ENCODE data around the gene DCTN5.

DCTN5 gene

GRCh38 chr16:23666571-23667354 lies 25.5 kb downstream of the DCTN5 start:
- no peak for DNase-seq

GRCh38 chr16:23667355-23667659 lies 26.0 kb downstream of the DCTN5 start:
- DNase-seq = no peak

DNA sequence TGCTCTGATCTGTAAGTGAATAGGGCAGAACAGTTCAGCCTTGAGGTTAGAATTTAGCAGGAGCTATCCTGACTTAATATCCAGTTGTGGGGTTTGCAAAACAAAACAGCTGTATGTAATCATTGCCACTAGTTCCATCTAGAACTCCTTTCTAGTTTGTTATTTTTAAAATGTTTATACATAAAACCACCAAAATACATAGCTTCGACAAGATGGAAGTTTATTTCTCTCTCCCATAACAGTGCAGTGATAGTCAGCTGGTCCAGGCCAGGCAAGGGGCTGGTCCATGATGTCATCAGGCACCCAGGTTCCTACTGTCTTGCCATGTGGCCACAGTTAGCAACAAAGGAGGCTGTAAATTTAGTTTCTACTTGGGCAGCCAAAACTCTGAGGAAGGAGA lies 27.0 kb downstream of the DCTN5 start:
- DNase-seq = no peak

DNA sequence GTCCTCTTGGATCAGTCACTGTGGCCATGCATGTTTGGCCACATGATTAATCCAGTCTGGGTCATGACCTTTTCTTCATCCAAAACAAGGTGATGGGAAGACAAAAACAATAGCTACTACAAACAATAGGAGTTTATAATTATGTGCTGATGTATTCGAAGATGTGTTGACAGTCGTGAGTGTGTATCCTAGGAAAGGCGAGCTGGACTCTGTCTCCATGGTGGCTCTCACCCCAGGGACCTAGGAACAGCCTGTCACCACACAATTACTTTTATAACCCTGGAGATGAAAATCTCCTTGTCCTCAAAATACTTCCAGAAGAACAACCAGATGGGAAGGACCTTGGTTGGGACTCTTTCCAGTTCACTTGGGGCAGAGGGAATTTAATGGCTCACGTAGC lies 27.6 kb downstream of the DCTN5 start:
- DNase-seq = no peak

DNA sequence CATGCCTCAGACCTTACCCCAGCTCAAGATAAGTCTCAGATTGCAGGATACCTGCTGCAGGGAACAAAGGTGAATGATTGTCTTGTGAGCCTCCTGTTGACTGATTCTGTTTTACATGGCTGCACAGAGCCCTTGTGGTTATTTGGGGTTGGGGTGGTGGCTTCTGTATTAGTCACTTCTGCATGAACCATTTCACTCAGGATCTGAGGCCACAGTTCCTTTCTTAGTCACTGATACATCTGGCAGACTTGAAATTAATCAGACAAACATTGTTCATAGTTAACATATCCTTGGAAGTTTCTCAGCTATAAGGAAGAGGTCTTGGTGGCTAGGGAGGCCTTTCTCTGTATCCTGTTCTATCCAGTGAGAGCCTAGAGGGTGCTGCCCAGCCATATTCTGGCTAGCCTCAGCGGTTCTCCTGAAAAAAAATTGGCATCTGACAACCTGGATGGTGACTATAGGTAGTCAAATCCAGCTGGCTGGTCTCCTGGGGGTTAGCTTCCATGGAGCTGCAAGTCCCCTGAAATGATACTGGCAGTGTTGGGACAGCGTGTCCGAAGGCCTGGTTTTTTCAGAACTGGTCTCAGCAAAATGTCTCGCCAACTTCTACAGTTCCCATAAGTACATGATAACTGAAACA lies 29.0 kb downstream of the DCTN5 start:
- no peak for DNase-seq

GRCh38 chr16:23673971-23674614 lies 32.8 kb downstream of the DCTN5 start:
- no peak for DNase-seq

DNA sequence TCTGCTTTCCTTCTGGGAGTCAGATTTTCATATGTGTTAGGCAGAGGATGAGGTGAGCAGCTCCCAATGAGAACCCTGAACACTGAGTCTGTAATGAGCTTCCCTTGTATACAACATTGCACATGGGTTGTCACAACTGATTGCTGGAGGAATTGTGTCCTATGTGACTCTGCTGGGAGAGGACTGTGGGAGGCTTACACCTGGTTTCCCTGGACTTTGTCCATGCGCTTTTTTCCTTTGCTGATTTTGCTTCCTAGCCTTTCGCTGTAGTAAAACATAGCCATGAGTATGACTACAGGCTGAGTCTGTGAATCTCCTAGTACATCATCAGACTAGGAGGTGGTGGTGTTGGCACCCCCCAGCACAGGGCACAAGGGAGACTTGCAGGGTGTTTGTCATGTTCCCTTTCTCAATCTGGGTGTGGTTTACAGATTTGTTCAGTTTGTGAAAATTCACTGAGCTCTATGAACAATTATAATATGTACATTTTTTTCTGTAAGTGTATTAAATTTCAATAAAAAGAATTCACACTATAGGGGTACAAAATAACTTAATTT lies 35.7 kb downstream of the DCTN5 start:
- DNase-seq = no peak

DNA sequence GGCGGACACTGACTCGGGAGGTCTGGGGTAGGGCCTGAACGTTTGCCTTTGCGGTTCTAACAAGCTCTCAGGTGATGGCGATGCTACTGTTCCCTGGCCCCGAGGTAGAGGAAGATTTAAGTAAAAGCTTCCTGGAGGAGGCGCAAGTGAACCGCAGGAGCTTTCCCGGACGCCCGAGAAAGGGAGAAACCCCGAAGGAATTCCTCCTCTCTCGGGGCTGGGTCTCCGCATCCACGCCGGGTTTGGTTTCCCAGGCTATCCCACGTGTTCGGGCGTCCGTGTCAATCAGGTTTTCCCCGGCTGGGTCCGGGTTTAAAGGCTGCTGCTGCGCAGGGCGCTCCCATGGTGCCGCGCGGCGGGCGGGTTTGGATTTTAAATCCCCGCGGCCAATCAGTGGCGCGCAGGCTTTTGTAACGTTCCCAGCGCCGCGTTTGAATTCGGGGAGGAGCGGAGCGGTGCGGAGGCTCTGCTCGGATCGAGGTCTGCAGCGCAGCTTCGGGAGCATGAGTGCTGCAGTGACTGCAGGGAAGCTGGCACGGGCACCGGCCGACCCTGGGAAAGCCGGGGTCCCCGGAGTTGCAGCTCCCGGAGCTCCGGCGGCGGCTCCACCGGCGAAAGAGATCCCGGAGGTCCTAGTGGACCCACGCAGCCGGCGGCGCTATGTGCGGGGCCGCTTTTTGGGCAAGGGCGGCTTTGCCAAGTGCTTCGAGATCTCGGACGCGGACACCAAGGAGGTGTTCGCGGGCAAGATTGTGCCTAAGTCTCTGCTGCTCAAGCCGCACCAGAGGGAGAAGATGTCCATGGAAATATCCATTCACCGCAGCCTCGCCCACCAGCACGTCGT lies 37.4 kb downstream of the DCTN5 start, which contains the start of gene PLK1:
PLK1 (plus strand) TSS at position 460 of the 844 bp plus-strand sequence; CDS start at position 504, 44 bp downstream.
- DNase-seq = peak; percentile 83 to 90

- peak in 1 of 2 experiments; percentile 21 for DNase-seq
Observed at GRCh38 chr16:23679274-23679985, 38.2 kb downstream of the DCTN5 start.

- no peak for DNase-seq
Observed at GRCh38 chr16:23679986-23680336, 38.7 kb downstream of the DCTN5 start.

DNA sequence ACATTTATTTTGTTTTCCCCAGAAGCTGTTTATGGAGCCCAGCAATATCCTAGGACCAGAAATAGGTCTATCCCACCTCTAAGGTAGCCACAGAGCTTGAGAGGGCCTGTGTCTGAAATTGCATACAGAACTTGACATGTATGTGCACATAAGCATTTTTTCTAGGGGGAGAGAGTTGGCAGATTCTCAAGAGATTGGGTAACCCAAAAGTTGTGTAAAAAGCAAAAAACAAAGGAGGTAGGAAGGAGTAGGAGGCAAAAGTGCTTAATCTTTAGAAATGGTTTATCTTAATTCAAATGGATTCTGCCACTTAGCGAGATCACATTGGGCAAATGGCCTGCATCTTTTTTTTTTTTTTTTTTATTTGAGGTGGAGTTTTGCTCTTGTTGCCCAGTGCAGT lies 40.9 kb downstream of the DCTN5 start:
- DNase-seq = no peak

GRCh38 chr16:23683487-23683886 lies 42.2 kb downstream of the DCTN5 start:
- DNase-seq = no peak

DNA sequence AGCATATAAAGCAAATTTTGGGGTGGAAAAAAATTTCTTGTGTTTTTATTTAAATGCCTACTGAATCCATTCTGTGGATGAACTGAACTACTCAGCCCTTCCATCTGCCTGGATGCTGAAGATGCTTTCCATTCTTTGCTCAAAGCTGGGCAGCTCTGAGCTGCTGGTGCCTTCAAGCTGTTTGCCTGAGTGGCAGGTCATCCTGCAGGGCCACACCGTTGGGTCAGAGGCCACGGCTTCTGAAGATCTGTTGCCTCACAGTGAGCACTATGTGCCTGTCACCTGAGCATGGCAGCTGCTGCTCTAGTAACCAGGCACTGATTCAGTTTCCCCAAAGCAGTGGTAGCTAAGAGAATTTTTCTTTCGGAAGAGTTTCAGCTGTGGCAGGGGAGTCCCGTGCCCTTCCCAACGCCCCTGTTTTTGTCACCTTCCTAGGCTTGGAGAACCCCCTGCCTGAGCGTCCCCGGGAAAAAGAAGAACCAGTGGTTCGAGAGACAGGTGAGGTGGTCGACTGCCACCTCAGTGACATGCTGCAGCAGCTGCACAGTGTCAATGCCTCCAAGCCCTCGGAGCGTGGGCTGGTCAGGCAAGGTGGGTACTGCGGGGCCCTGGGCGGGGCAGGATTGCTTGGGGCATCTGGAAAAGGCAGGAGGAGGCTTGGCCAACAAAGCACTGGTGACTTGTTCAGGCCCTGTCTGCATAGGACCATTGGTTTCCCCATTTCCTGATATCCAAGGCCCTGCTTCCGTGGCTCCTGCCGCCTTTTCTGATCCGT lies 46.0 kb downstream of the DCTN5 start:
- DNase-seq = no peak

DNA sequence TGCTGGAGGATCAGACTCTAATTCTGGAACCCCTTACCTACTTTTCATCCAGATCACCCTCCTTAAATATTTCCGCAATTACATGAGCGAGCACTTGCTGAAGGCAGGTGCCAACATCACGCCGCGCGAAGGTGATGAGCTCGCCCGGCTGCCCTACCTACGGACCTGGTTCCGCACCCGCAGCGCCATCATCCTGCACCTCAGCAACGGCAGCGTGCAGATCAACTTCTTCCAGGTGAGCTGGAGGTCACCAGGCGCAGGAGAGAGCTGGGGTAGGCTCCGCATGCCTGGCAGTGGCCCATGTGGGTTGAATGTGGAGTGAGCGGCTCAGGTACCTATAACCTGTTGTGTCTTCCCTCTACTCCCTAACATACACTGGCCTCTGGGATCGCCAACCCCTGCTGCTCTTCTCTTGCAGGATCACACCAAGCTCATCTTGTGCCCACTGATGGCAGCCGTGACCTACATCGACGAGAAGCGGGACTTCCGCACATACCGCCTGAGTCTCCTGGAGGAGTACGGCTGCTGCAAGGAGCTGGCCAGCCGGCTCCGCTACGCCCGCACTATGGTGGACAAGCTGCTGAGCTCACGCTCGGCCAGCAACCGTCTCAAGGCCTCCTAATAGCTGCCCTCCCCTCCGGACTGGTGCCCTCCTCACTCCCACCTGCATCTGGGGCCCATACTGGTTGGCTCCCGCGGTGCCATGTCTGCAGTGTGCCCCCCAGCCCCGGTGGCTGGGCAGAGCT lies 48.3 kb downstream of the DCTN5 start:
- DNase-seq = no peak

DNA sequence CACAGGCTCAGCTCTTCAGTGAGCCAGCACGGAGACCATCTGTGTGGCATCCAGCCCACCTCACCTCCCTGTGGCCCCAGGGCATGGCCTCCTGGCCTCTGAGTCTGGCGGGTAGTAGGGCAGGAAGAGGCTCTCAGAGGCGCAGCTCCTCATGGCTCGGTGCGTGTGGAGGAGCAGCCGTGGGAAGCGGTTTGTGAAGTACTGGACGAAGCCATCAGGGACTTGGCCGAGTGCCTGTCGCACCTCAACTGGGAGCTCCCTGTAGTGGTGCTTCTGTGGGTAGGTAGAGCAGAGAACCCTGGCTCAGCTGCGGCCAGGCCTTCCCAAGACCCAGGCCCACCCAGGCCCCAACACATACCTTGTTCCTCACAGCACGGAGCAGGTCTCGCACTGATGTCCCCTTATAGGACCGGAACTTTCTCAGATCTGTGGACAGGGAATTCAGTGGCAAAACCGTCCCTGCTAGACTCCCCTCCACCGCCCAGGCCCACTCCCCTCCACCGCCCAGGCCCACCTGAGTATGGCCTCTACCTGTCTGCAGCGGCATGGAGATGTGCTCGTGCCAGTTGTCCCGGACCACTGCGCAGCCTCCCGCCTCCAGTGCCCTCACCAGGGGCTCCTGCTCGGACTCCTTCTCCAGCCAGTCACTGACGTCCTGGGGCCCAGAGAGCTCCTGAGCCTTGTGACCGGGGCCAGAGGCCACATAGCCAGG lies 49.7 kb downstream of the DCTN5 start:
- no peak for DNase-seq

- no peak for DNase-seq
Observed at GRCh38 chr16:23691483-23692189, 50.4 kb downstream of the DCTN5 start.

- no peak for DNase-seq
Observed at GRCh38 chr16:23692190-23692837, 51.0 kb downstream of the DCTN5 start.

GRCh38 chr16:23694265-23694643 lies 53.0 kb downstream of the DCTN5 start:
- DNase-seq = no peak
